ENCODE results near the gene GREB1. TPM values are rescaled to one million over a fixed set of nuclear protein-coding genes. Genes with fewer than 3 reads are reported as not detected.

GREB1 gene
- polyA plus RNA-seq, 1 donor from 2014 or later, result 17.2 TPM

DNA sequence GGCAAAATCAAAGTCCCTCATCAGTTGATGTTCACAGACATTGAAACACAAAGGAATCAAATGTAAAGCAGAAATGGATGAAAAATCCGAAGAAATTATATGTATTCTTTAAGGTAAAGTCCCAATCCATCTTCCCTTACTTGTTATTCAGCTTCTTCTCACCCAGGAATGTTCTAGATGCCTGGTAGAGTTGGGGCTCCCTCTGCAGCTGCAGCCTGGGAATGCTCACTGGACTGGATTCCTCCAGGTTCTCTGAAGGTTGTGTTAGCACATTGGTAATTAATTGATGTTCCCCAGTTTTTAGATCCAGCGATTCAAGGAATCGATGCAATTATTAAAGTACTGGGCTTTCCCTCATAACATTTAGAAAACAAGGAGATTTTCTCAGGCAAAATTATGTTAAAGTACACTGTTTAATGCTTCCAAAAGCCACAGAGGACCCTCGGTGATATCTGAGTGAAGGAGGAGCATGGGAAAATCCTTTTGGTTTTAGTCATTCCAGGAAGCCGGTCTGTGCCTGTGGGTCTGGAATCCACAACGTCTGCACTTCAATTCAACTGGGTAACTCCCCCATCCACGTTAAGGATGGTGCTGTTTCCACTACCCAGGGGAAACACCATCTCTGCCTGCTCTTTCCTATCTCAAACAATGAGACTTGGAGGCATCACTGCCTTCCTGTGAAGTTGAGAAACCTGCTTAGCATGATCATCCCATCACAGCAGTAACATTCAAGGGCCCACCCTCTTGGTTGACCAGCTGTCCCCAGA, 114.2 kb downstream of the GREB1 start (continued):
- TF ChIP-seq, protein P1, sequence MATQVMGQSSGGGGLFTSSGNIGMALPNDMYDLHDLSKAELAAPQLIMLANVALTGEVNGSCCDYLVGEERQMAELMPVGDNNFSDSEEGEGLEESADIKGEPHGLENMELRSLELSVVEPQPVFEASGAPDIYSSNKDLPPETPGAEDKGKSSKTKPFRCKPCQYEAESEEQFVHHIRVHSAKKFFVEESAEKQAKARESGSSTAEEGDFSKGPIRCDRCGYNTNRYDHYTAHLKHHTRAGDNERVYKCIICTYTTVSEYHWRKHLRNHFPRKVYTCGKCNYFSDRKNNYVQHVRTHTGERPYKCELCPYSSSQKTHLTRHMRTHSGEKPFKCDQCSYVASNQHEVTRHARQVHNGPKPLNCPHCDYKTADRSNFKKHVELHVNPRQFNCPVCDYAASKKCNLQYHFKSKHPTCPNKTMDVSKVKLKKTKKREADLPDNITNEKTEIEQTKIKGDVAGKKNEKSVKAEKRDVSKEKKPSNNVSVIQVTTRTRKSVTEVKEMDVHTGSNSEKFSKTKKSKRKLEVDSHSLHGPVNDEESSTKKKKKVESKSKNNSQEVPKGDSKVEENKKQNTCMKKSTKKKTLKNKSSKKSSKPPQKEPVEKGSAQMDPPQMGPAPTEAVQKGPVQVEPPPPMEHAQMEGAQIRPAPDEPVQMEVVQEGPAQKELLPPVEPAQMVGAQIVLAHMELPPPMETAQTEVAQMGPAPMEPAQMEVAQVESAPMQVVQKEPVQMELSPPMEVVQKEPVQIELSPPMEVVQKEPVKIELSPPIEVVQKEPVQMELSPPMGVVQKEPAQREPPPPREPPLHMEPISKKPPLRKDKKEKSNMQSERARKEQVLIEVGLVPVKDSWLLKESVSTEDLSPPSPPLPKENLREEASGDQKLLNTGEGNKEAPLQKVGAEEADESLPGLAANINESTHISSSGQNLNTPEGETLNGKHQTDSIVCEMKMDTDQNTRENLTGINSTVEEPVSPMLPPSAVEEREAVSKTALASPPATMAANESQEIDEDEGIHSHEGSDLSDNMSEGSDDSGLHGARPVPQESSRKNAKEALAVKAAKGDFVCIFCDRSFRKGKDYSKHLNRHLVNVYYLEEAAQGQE (IDR thresholded peaks at IDR 0.05; ENCODE audit: borderline replicate concordance), result no peak
- no peak for TF ChIP-seq POLR2AphosphoS5 (IDR thresholded peaks at IDR 0.05)
- TF ChIP-seq EP300 (conservative IDR thresholded peaks at IDR 0.05; ENCODE audit: poor library complexity, severe bottlenecking), result no peak

DNA sequence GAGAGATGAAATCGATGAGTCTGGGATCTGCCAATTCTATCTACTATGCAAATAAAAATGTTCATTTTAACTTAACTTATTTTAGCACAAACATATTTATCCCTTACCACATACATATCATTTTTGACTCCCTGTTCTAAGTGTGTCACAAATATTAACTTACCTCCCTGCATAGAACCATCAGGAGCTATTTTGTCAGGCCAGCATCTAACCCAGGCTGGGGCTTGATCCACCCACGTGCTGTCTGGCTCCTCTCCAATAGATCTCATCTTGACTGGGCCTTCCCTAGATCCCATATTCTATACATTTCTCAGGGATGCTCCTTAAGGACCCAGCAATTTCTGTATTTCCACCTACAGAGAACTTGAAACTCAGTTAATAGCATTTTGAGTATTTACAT, 115.2 kb downstream of the GREB1 start:
- H3K79me2 ChIP-seq (replicated peaks; ENCODE audit: insufficient read depth, low read length), result no peaks in the 10 kb centered on the region
- H3K9ac ChIP-seq (ENCODE audit: low read length), result no peak overlapping the region
- no peaks in the 10 kb centered on the region for H3K36me3 ChIP-seq (ENCODE audit: insufficient read depth, low read length)
- H3K27ac ChIP-seq (ENCODE audit: low read length), result no peak overlapping the region
- no peaks in the 10 kb centered on the region for H3F3A ChIP-seq (ENCODE audit: insufficient read depth, low read length, poor library complexity, severe bottlenecking)
- no peaks in the 10 kb centered on the region for H3K27me3 ChIP-seq (ENCODE audit: insufficient read depth, low read depth, low read length)
- H4K20me1 ChIP-seq (ENCODE audit: insufficient read depth), result no peaks in the 10 kb centered on the region
- no peak overlapping the region for H3K4me3 ChIP-seq (ENCODE audit: low read length)
- no peak overlapping the region for H2AFZ ChIP-seq (ENCODE audit: low read depth, low read length)
- H3K9me3 ChIP-seq (ENCODE audit: low read length), result no peaks in the 10 kb centered on the region
- H3K9me2 ChIP-seq (ENCODE audit: insufficient read depth, low read length), result no peaks in the 10 kb centered on the region
- no peak overlapping the region for H3K4me2 ChIP-seq (ENCODE audit: low read length)
- TF ChIP-seq SMC3 (conservative IDR thresholded peaks at IDR 0.05; ENCODE audit: poor library complexity) (no peak), EZH2 (IDR thresholded peaks at IDR 0.05; ENCODE audit: borderline replicate concordance, insufficient read depth, low read length, poor library complexity, severe bottlenecking) (no peak), POLR2AphosphoS5 (IDR thresholded peaks at IDR 0.05) (no peak), RAD21 (conservative IDR thresholded peaks at IDR 0.05) (no peak), MXI1 (conservative IDR thresholded peaks at IDR 0.05; ENCODE audit: poor library complexity, severe bottlenecking) (no peak), TAF1 (IDR thresholded peaks at IDR 0.05; ENCODE audit: low read depth) (no peak), EP300 (conservative IDR thresholded peaks at IDR 0.05; ENCODE audit: poor library complexity, severe bottlenecking) (no peak)
- TF ChIP-seq, protein P1 (IDR thresholded peaks at IDR 0.05; ENCODE audit: borderline replicate concordance), result no peak
- TF ChIP-seq, protein P2, sequence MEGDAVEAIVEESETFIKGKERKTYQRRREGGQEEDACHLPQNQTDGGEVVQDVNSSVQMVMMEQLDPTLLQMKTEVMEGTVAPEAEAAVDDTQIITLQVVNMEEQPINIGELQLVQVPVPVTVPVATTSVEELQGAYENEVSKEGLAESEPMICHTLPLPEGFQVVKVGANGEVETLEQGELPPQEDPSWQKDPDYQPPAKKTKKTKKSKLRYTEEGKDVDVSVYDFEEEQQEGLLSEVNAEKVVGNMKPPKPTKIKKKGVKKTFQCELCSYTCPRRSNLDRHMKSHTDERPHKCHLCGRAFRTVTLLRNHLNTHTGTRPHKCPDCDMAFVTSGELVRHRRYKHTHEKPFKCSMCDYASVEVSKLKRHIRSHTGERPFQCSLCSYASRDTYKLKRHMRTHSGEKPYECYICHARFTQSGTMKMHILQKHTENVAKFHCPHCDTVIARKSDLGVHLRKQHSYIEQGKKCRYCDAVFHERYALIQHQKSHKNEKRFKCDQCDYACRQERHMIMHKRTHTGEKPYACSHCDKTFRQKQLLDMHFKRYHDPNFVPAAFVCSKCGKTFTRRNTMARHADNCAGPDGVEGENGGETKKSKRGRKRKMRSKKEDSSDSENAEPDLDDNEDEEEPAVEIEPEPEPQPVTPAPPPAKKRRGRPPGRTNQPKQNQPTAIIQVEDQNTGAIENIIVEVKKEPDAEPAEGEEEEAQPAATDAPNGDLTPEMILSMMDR (IDR thresholded peaks at IDR 0.05; ENCODE audit: poor library complexity, severe bottlenecking), result no peak

Data from neural cell (in vitro differentiated cells).